GM12874 (cell line): ENCODE results near the gene HSF2BP.

Source experiments
- TF ChIP-seq, protein P1 (sequence below): IDR thresholded peaks from 2 replicates; pipeline ENCODE4 v1.5.1; 2011; ENCODE audit warnings: low read depth, mild to moderate bottlenecking, control low read depth, low read length, moderate library complexity; ENCODE audit not compliant: insufficient read depth

The HSF2BP gene

DNA sequence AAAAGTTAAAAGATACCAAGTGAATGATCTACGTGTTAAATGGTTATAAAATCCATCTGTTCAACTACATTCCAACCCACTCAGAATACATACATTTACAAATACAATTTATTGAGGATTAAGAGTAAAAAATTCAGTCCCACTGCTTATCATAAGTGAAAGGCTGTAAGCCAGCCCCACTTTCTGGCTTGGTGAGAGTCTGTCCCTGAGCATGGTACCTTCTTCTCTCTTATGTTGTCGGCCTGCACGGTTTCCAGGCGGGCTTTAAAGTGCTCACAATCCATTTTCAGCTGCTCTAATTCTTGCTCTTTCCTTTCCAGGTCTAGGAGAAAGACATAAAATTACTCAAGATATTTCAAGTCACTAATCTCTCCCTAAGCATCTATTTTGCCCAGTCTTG is 15.2 kb downstream of the HSF2BP start:
- TF ChIP-seq, protein P1, sequence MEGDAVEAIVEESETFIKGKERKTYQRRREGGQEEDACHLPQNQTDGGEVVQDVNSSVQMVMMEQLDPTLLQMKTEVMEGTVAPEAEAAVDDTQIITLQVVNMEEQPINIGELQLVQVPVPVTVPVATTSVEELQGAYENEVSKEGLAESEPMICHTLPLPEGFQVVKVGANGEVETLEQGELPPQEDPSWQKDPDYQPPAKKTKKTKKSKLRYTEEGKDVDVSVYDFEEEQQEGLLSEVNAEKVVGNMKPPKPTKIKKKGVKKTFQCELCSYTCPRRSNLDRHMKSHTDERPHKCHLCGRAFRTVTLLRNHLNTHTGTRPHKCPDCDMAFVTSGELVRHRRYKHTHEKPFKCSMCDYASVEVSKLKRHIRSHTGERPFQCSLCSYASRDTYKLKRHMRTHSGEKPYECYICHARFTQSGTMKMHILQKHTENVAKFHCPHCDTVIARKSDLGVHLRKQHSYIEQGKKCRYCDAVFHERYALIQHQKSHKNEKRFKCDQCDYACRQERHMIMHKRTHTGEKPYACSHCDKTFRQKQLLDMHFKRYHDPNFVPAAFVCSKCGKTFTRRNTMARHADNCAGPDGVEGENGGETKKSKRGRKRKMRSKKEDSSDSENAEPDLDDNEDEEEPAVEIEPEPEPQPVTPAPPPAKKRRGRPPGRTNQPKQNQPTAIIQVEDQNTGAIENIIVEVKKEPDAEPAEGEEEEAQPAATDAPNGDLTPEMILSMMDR = no peak

DNA sequence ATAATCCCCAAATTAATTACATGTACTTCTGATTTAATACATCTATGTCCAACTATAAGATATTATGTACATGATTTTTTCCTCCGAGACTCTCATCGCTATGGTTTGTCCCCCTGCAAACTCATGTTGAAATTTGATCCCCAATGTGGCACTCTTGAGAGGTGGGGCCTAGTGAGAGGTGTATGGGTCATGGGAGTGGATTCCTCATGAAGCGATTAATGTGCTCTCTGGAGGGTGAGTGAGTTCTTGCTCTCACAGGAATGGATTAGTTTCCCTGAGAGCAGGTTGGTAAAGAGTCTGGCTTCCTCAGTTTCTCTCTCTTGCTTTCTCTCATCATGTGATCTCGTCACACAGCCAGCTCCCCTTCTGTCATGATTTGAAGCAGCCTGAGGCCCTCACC is 16.1 kb downstream of the HSF2BP start:
- TF ChIP-seq, protein P1 = no peak

DNA sequence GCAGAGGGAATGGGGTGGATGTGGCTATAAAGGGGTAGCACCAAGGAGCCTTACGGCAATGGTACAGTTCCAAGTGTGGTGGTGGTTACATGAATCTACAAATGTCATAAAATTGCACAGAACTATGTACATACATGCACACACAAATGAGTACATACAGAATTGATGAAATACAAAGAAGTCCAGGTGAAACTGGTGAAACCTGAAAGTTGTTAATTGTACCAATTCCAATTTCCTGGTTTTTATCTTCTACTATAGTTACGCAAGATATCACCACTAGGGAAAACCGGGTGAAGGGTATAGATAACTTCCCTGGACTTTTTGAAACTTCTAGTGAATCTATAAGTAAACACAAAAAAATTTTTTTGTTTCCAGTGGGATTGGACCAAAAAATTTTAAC is 18.9 kb downstream of the HSF2BP start:
- TF ChIP-seq, protein P1 = no peak

DNA sequence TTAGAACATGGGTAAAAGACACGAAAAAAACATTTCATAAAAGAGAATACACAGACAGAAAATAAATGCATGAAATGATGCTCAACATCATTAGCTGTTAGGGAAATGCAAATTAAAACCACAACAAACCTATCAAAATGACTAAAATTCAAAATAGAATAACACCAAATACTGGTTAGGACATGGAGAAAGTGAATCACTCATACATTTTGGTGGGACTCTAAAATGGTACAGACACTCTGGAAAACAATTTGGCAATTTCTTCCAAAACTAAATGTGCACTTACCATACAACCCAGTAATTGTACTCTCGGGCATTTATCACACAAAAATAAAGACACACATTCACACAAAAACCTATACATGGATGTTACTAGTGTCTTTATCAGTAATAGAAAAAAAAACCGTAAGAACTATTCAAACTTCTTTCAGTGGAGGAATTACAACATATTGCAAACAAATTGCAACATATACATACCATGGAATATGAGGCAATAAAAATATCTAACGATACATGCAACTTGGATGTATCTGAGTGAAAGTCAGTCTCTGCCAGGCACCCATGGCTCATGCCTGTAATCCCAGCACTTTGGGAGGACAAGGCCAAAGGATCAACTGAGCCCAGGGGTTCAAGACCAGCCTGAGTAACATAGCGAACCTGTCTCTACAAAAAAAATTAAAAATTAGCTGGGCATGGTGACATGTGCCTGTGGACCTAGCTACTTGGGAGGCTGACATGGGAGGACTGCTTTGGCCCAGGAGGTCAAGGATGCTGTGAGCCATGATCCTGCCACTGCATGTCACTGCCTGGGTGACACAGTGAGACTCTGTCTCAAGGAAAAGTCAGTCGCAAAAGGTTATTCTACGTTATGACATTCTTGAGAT is 19.6 kb downstream of the HSF2BP start:
- TF ChIP-seq, protein P1 = no peak

DNA sequence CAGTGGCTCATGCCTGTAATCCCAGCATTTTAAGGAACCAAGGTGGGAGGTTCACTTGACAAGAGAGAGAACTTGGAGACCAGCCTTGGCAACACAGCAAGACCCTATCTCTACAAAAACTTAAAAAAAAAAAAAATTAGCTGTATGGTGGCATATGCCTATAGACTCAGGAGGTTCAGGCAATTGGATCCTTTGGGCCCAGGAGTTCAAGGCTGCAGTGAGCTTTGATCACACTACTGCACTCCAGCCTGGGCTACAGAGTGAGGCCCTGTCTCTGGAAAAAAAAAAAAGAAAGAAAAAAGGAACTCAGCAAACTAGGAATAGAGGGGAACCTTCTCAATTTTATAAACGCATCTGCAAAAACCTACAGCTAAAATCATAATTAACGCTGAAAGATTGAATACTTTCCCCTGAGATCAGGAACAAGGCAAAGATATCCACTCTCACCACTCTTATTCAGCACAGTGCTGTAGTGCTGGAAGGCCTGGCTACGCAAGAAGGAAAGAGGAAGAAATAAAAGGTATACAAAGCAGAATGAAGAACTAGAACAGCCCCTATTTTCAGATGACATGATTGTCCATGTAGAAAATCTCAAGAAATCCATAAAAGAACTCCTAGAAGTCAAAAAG is 21.6 kb downstream of the HSF2BP start:
- TF ChIP-seq, protein P1 = no peak

DNA sequence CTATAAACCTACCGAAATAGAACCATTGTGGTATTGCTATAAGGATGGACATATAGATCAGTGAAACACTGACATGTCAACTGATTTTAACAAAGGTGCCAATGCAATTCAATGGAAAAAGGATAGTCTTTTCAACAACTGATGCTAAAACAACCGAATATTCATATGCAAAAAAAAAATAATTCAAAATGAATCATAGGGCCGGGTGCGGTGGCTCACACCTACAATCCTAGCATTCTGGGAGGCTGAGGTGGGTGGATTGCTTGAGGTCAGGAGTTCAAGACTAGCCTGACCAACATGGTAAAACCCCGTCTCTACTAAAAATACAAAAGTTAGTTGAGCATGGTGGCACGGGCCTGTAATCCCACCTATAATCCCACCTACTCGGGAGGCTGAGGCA is 23.9 kb downstream of the HSF2BP start:
- TF ChIP-seq, protein P1 = no peak

DNA sequence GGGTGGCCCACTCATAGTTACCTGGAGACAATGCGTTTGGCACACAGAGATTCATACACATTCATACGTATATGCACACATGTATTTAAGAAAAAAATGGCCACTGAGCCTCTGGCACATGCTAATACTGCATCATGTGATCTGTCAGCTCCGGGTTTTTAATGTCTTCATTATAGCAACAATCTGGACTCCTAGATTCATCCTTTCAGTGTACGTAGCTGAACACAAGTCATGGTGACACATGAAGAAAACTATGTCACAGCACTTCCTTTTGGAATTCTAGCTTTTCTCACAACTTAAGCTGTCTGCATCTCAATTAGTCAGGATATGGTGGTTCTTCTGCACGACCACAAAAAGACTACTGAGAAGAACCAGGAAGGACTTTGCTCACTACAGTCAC is 24.7 kb downstream of the HSF2BP start:
- TF ChIP-seq, protein P1 = no peak
